OCI-LY1 (cell line): ENCODE measurements around the gene MAPK10.

Experiments
- H2AFZ ChIP-seq: fragments of 200-600 bp; sonication (generic), shearing (Covaris generic); 2 replicates; pipeline ENCODE4 v1.6.0; 2014; ENCODE audit warnings: antibody characterized with exemption, mild to moderate bottlenecking, low read length
- H3F3A ChIP-seq: fragments of 200-600 bp; sonication (generic), shearing (Covaris generic); 2 replicates; pipeline ENCODE4 v1.6.0; 2014; ENCODE audit warnings: mild to moderate bottlenecking, antibody characterized with exemption, low read length, moderate library complexity; ENCODE audit not compliant: insufficient read depth
- H3K27ac ChIP-seq: fragments of 200-600 bp; sonication (generic); 2 replicates; pipeline ENCODE4 v1.5.1; 2014; ENCODE audit warnings: low read length, mixed run types, mild to moderate bottlenecking, low read depth; ENCODE audit not compliant: poor library complexity, severe bottlenecking
- H3K27me3 ChIP-seq: fragments of 200-600 bp; sonication (generic); 2 replicates; pipeline ENCODE4 v1.6.0; 2014; ENCODE audit warnings: antibody characterized with exemption, mild to moderate bottlenecking, low read length, moderate library complexity; ENCODE audit not compliant: insufficient read depth
- H3K36me3 ChIP-seq: fragments of 200-600 bp; sonication (generic); 2 replicates; pipeline ENCODE4 v1.6.1; 2014; ENCODE audit warnings: mild to moderate bottlenecking, antibody characterized with exemption, low read length, moderate library complexity, mixed read lengths; ENCODE audit not compliant: insufficient read depth
- H3K4me1 ChIP-seq: fragments of 200-600 bp; sonication (generic); 2 replicates; pipeline ENCODE4 v1.5.1; 2014; ENCODE audit warnings: mild to moderate bottlenecking, low read length, moderate library complexity; ENCODE audit not compliant: insufficient read depth, severe bottlenecking
- H3K4me2 ChIP-seq: fragments of 200-600 bp; sonication (generic), shearing (Covaris generic); 2 replicates; pipeline ENCODE4 v1.6.1; 2014; ENCODE audit warnings: low read length
- H3K4me3 ChIP-seq: fragments of 200-600 bp; sonication (generic); 2 replicates; pipeline ENCODE4 v1.5.1; 2014; ENCODE audit warnings: low read length, low read depth, mild to moderate bottlenecking, mixed read lengths; ENCODE audit not compliant: poor library complexity, severe bottlenecking
- H3K79me2 ChIP-seq: fragments of 200-600 bp; shearing (Covaris generic); 2 replicates; pipeline ENCODE4 v1.6.1; 2016; ENCODE audit warnings: mixed run types, low read length, mixed read lengths; ENCODE audit not compliant: insufficient read depth
- H3K9ac ChIP-seq: fragments of 200-600 bp; sonication (generic), shearing (Covaris generic); 2 replicates; pipeline ENCODE4 v1.6.1; 2014; ENCODE audit warnings: mild to moderate bottlenecking, low read length, mixed read lengths
- H3K9me2 ChIP-seq: fragments of 200-600 bp; sonication (generic), shearing (Covaris generic); 2 replicates; pipeline ENCODE4 v1.6.1; 2014; ENCODE audit warnings: low read depth, mild to moderate bottlenecking, low read length, mixed read lengths
- H3K9me3 ChIP-seq: fragments of 200-600 bp; shearing (Covaris generic); 2 replicates; pipeline ENCODE4 v1.6.1; 2014; ENCODE audit warnings: low read length, mixed read lengths
- H4K20me1 ChIP-seq: fragments of 200-600 bp; sonication (generic), shearing (Covaris generic); 2 replicates; pipeline ENCODE4 v1.6.0; 2016; ENCODE audit warnings: mild to moderate bottlenecking, low read length; ENCODE audit not compliant: insufficient read depth
- EZH2 ChIP-seq: fragments of 200-600 bp; sonication (generic), shearing (Covaris generic); IDR thresholded peaks from 2 replicates; pipeline ENCODE4 v1.8.0; 2017; ENCODE audit warnings: borderline replicate concordance, mixed run types, mild to moderate bottlenecking, antibody characterized with exemption, low read length, moderate library complexity, mixed read lengths
- TF ChIP-seq, protein P1 (sequence below): fragments of 200-600 bp; sonication (generic), shearing (Covaris generic); IDR thresholded peaks from 2 replicates; pipeline ENCODE4 v1.5.1; 2017; ENCODE audit warnings: mild to moderate bottlenecking, antibody characterized with exemption, low read length, moderate library complexity, mixed read lengths

MAPK10 gene

DNA sequence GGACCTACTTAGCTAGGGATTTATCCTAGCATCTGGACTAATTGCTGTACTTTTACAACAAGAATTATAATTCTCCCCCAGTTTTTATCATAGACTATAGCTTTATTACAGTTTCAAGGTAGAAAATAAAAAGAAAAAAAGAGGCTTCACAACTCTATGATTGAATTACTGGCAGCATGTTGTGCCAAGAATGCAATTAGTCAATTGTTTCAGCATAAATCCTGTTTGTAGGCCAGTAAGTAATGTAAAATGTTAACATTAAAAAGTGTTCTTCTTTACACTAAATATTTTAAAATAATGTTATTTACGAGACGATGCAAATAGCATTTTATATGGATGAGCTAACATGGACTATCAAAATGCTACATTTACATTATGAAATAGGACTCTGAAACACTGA is 228.4 kb downstream of the MAPK10 start:
- H3K9me3 ChIP-seq, result no peaks in the 10 kb centered on the region
- H4K20me1 ChIP-seq, result no peaks in the 10 kb centered on the region
- H3F3A ChIP-seq, result no peaks in the 10 kb centered on the region
- no peaks in the 10 kb centered on the region for H3K4me1 ChIP-seq
- no peaks in the 10 kb centered on the region for H3K9me2 ChIP-seq
- H2AFZ ChIP-seq, result no peak overlapping the region
- no peaks in the 10 kb centered on the region for H3K36me3 ChIP-seq
- H3K9ac ChIP-seq, result no peak overlapping the region
- no peak overlapping the region for H3K27ac ChIP-seq
- H3K27me3 ChIP-seq, result no peaks in the 10 kb centered on the region
- no peak overlapping the region for H3K4me3 ChIP-seq
- TF ChIP-seq EZH2, result no peak
- TF ChIP-seq, protein P1, sequence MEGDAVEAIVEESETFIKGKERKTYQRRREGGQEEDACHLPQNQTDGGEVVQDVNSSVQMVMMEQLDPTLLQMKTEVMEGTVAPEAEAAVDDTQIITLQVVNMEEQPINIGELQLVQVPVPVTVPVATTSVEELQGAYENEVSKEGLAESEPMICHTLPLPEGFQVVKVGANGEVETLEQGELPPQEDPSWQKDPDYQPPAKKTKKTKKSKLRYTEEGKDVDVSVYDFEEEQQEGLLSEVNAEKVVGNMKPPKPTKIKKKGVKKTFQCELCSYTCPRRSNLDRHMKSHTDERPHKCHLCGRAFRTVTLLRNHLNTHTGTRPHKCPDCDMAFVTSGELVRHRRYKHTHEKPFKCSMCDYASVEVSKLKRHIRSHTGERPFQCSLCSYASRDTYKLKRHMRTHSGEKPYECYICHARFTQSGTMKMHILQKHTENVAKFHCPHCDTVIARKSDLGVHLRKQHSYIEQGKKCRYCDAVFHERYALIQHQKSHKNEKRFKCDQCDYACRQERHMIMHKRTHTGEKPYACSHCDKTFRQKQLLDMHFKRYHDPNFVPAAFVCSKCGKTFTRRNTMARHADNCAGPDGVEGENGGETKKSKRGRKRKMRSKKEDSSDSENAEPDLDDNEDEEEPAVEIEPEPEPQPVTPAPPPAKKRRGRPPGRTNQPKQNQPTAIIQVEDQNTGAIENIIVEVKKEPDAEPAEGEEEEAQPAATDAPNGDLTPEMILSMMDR, result no peak
- no peaks in the 10 kb centered on the region for H3K79me2 ChIP-seq
- H3K4me2 ChIP-seq, result no peak overlapping the region

DNA sequence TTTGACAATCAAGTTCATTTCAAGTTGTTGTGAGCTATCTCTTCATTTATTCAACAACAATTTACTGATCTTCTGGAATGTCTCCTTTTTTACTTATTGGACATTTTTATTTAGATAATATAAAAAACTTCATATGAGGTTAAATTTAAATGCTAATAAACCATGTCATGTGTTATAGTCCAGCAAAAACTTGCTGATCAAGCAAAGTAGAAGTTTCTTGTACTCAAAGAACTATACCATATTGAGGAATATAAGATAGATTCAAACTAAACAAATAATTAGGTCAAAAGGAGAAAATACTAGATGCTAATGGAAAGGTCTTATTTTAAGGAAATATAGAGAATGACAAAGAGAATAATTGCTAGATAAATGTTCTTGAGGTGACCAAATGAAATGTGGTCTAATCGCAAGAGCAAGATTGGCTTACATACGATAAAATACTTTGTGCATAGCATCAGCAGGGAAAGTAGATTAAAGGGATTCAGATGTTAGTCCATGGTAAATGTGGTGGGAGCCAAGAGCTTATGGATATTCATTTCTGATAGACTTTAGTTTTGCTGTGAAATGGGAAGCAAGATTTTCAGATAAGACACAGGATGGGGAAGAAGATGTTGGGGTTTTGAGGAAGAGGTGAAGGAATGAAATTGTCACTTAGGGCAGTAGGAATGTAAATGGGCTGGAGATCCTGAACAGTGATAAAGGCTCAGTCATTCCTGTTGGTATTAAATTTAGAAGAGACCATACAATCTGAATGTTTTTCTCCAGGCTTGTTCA is 229.5 kb downstream of the MAPK10 start:
- Histone ChIP-seq H3K36me3 (no peaks in the 10 kb centered on the region), H3K9me3 (no peaks in the 10 kb centered on the region), H3K4me3 (no peak overlapping the region), H3K4me2 (no peak overlapping the region), H3F3A (no peaks in the 10 kb centered on the region), H3K27me3 (no peaks in the 10 kb centered on the region), H3K4me1 (no peaks in the 10 kb centered on the region), H3K27ac (no peak overlapping the region), H3K9me2 (no peaks in the 10 kb centered on the region), H3K79me2 (no peaks in the 10 kb centered on the region), H4K20me1 (no peaks in the 10 kb centered on the region), H3K9ac (no peak overlapping the region), H2AFZ (no peak overlapping the region)
- TF ChIP-seq EZH2, result no peak
- TF ChIP-seq, protein P1, result no peak

DNA sequence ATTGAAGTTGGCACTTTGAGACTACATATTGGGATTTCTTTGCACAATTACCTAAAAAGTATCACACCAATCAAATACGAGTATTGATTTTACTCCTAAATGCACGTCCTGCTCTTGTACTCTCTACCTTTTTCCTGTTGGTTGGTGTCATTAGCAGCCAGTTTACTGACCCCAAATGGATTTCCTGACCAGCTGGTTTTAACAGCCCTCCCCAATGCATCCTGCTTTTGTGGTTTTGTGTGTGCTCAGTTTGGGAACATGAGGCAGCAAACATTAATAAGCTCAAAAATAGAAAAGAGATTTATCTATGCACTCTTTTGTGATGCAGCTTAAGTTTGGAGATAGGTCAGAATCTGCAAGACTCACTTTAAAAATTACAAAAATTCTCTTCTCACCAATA is 230.3 kb downstream of the MAPK10 start:
- Histone ChIP-seq H3K27ac (no peak overlapping the region), H2AFZ (no peak overlapping the region), H3K4me2 (no peak overlapping the region), H3K9me2 (no peaks in the 10 kb centered on the region; the same call in 1 of the 2 replicates), H3K79me2 (no peaks in the 10 kb centered on the region), H3K36me3 (no peaks in the 10 kb centered on the region), H3F3A (no peaks in the 10 kb centered on the region), H3K9ac (no peak overlapping the region), H3K4me1 (no peaks in the 10 kb centered on the region), H3K9me3 (no peaks in the 10 kb centered on the region), H4K20me1 (no peaks in the 10 kb centered on the region), H3K27me3 (no peaks in the 10 kb centered on the region), H3K4me3 (no peak overlapping the region)
- TF ChIP-seq, protein P1, result no peak
